Central memory CD8-positive, alpha-beta T cell (primary cell): ENCODE results near the gene LEF1.

Experiments
- ATAC-seq: fragments of 150-1000 bp; cut with Tn5 transposase; replicated peaks from 2 replicates; pipeline ENCODE4 v1.10.0; 2022; ENCODE audit warnings: mild to moderate bottlenecking, moderate FRiP score, moderate number of reproducible peaks; ENCODE audit not compliant: poor library complexity, severe bottlenecking; ENCODE audit errors: extremely low read depth
- DNase-seq, 2 donors: peaks; one replicate each; pipeline ENCODE4 v3.0.0; 2021; ENCODE audit warnings: low spot score in 2 of 2
- H3K27ac Mint-ChIP-seq: one replicate; pipeline ENCODE4 v1.8.0; 2022; ENCODE audit warnings: low read depth, mild to moderate bottlenecking, moderate library complexity, mixed read lengths
- H3K27me3 Mint-ChIP-seq: one replicate; pipeline ENCODE4 v1.8.0; 2022; ENCODE audit warnings: mixed read lengths
- H3K36me3 Mint-ChIP-seq: one replicate; pipeline ENCODE4 v1.8.0; 2022; ENCODE audit warnings: mild to moderate bottlenecking, moderate library complexity, mixed read lengths; ENCODE audit not compliant: insufficient read depth
- H3K4me1 Mint-ChIP-seq: one replicate; pipeline ENCODE4 v1.8.0; 2022; ENCODE audit warnings: mixed read lengths
- H3K4me3 Mint-ChIP-seq: one replicate; pipeline ENCODE4 v1.8.0; 2022; ENCODE audit warnings: mild to moderate bottlenecking, moderate library complexity, mixed read lengths
- H3K9me3 Mint-ChIP-seq: one replicate; pipeline ENCODE4 v1.8.0; 2022; ENCODE audit warnings: mixed read lengths

LEF1 gene

DNA sequence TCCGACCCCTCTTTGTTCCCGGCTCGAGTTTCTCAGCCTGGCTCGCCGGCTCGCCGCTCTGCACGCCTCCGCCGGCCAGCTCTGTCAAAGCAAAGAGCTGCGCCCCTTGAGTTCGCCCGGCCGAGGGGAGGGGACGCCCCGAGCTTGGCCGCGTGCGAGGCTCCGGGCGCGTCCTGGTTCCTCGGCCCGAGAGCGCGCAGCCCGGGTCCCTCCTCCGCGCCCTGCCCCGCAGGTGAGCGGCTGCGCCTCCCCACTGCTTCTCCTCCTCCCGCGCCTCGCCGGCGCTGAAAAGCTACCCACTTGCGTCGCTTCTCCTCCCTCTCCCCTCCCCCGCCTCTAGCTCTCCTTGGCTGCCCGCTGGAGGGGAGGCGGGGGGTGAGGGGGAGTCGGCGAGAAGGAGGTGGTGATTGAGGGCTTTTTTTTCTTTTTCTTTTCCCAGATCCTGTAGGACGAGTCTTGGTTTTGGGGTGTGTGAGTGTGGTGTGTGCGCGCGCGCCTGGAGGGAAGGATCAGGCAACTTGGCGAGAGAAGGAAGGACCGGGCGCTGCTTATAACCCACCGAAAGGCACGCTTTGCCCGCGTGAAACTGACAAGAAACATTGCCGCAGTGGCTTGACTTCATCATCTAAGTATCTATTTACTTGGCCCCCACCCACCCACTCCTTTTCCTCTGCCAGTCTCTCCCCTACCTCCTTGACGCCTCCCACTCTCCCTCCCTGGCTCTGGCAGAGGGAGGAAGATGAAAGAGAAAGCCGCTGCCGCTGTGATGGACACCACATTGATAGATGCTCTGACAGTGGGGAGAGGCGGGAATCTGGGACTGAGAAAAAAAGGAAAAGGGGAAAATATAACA is at the start of gene LEF1:
Gene LEF1, minus strand, starts transcription at position 262 of the 853 bp plus-strand sequence. CDS start 1,165 bp downstream, outside the sequence.
- Mint-ChIP-seq H3K36me3 (peaks cover 21% of the 10 kb centered on the region), H3K27ac (peak within 1 kb of the TSS; percentile 88), H3K27me3 (peaks cover 80% of the 10 kb centered on the region), H3K9me3 (no peaks in the 10 kb centered on the region), H3K4me3 (peak within 1 kb of the TSS; percentile 90), H3K4me1 (peaks cover 53% of the 10 kb centered on the region)
- ATAC-seq (peak; percentile 11), DNase-seq (no peak)

DNA sequence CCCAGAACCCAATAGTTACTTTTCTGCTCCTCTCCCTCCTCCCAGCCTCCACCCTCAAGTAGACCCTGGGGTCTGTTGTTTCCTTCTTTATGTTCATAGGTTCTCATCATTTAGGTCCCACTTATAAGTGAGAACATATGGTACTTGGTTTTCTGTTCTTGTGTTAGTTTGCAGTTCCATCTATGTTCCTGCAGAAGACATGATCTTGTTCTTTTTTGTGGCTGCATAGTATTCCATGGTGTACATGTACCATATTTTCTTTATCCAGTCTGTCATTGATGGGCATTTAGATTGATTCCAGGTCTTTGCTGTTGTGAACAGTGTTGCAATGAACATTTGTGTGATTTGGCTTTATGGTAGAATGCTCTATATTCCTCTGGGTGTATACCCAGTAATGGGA is 47.8 kb upstream of the LEF1 start:
- H3K36me3 Mint-ChIP-seq = no peaks in the 10 kb centered on the region
- no peak for DNase-seq
- H3K27me3 Mint-ChIP-seq = no peaks in the 10 kb centered on the region
- H3K9me3 Mint-ChIP-seq = no peaks in the 10 kb centered on the region
- no peak for ATAC-seq
- H3K4me3 Mint-ChIP-seq = no peak overlapping the region
- no peaks in the 10 kb centered on the region for H3K4me1 Mint-ChIP-seq
- H3K27ac Mint-ChIP-seq = no peak overlapping the region

GRCh38 chr4:108215055-108215454 is 46.3 kb upstream of the LEF1 start:
- Mint-ChIP-seq H3K4me3 (no peak overlapping the region), H3K36me3 (no peaks in the 10 kb centered on the region), H3K4me1 (no peaks in the 10 kb centered on the region), H3K27me3 (no peaks in the 10 kb centered on the region), H3K27ac (no peak overlapping the region), H3K9me3 (no peaks in the 10 kb centered on the region)
- DNase-seq = no peak
- ATAC-seq = no peak

DNA sequence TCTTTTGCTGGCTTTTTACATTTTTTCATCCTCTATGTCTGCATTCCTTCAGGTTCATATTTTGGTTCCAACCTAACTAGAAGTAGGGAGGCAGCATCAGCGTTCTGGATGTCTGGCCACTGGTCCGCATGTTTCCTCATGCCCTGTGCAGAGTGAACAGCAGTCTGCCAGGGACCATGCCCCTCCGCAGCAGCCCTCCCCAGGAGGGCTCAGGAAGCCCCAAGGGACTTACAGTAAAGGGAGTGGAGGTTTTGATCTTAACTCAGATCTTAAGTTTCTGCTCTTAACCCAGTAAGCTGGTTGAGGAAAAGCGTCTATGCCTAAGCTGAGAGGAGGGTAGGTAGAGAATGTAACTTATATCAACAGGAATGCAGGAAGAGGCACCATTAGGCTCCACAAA is 45.0 kb upstream of the LEF1 start:
- Mint-ChIP-seq H3K4me3 (no peak overlapping the region), H3K9me3 (no peaks in the 10 kb centered on the region), H3K4me1 (no peaks in the 10 kb centered on the region), H3K36me3 (no peaks in the 10 kb centered on the region), H3K27ac (no peak overlapping the region), H3K27me3 (no peaks in the 10 kb centered on the region)
- ATAC-seq (no peak), DNase-seq (no peak)

GRCh38 chr4:108213308-108213707 is 44.6 kb upstream of the LEF1 start:
- no peaks in the 10 kb centered on the region for H3K4me1 Mint-ChIP-seq
- H3K27me3 Mint-ChIP-seq = no peaks in the 10 kb centered on the region
- no peak for ATAC-seq
- H3K9me3 Mint-ChIP-seq = no peaks in the 10 kb centered on the region
- H3K27ac Mint-ChIP-seq = no peak overlapping the region
- no peak for DNase-seq
- no peaks in the 10 kb centered on the region for H3K36me3 Mint-ChIP-seq
- no peak overlapping the region for H3K4me3 Mint-ChIP-seq

DNA sequence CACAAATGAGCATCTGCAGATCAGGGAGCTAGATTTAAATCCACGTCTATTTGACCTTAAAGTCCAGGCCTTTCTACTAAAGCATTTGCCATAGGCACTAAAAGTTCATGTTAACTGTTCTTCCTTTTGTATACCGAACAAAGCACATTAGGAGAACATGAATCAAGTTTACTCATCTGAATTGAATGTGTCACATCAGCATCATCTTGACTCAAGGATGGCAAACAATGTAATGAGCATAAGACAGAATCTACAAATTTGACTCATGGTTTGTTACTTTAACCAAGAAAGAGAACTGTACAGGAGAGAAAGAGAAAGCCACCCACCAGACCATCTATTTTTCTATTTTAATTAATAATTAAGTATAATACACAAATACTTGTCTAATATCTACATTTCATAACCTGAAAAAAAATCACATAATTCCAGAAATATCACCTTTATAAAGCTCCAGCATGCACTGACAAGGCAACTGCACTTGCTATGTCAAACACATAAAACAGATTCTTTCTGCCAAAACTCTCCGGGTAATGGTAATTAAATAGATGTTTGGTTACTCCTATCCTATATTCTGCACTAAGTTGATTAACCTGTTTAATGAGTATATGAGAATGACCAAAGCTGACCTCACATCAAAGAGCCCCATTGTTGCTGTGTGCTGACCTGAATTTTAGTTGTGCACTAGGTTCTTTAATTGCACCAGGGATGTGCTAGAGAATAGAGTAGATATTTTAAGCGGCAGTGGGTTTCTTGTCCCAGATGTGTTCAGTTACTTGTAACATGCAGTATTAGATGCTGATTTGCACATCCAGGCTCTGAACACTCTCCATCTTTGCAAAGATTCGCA is 42.5 kb upstream of the LEF1 start:
- H3K27ac Mint-ChIP-seq = no peak overlapping the region
- no peak overlapping the region for H3K4me3 Mint-ChIP-seq
- H3K36me3 Mint-ChIP-seq = no peaks in the 10 kb centered on the region
- H3K9me3 Mint-ChIP-seq = no peaks in the 10 kb centered on the region
- no peaks in the 10 kb centered on the region for H3K27me3 Mint-ChIP-seq
- no peak for DNase-seq
- ATAC-seq = no peak
- no peaks in the 10 kb centered on the region for H3K4me1 Mint-ChIP-seq

- no peaks in the 10 kb centered on the region for H3K9me3 Mint-ChIP-seq
- no peak overlapping the region for H3K27ac Mint-ChIP-seq
- no peaks in the 10 kb centered on the region for H3K4me1 Mint-ChIP-seq
- no peak overlapping the region for H3K4me3 Mint-ChIP-seq
- no peak for ATAC-seq
- DNase-seq = no peak
- H3K27me3 Mint-ChIP-seq = no peaks in the 10 kb centered on the region
- no peaks in the 10 kb centered on the region for H3K36me3 Mint-ChIP-seq
Observed at GRCh38 chr4:108209489-108209888, 40.8 kb upstream of the LEF1 start.

- Mint-ChIP-seq H3K27ac (no peak overlapping the region), H3K36me3 (no peaks in the 10 kb centered on the region), H3K4me3 (no peak overlapping the region), H3K27me3 (peaks cover 20% of the 10 kb centered on the region), H3K4me1 (no peaks in the 10 kb centered on the region), H3K9me3 (no peaks in the 10 kb centered on the region)
- DNase-seq (no peak), ATAC-seq (no peak)
Observed at GRCh38 chr4:108205859-108206258, 37.1 kb upstream of the LEF1 start.

DNA sequence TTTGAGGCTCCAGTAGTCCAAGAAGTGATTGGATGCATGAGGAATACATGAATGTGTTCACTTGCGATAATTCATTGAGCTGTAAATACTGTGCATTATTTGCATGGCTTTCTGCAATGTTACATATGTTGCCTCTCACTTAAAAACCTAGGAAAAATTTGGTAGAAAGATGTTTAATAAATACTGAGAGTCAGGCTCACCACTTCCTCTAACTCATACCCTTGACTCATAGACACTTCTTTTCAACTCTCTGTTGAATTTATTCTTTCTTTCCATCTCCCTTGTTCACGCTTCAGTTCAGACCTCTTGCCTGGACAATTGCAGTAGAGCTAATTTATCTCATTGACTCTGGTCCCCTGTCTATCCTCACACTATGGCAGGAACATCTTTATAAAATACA is 35.8 kb upstream of the LEF1 start:
- Mint-ChIP-seq H3K4me1 (no peaks in the 10 kb centered on the region), H3K4me3 (no peak overlapping the region), H3K9me3 (no peaks in the 10 kb centered on the region), H3K27me3 (peaks cover 22% of the 10 kb centered on the region), H3K36me3 (no peaks in the 10 kb centered on the region), H3K27ac (no peak overlapping the region)
- DNase-seq (no peak), ATAC-seq (no peak)

DNA sequence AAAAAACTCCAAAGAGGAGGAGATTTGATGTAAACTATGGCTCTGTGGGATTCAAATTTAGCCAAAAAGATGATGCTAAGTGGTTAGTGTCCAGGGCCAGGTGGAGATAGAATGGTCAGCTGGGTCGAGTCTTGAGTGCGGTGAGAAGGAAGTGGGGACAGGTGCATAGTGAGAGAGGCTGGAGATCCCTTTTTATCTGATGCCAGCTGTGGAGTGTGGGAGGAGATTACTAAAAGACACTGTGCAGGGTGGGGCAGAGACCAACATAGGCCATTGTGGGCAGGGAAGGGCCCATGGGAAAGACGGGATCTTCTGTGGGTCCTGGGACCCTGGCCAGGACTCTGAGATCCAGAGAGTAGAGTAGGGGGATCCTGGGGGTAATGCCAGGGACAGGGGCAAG is 34.6 kb upstream of the LEF1 start:
- Mint-ChIP-seq H3K27ac (peak overlapping the region; percentile 24), H3K27me3 (peaks cover 33% of the 10 kb centered on the region), H3K4me3 (no peak overlapping the region), H3K9me3 (no peaks in the 10 kb centered on the region), H3K4me1 (no peaks in the 10 kb centered on the region), H3K36me3 (no peaks in the 10 kb centered on the region)
- DNase-seq (no peak), ATAC-seq (no peak)

- no peaks in the 10 kb centered on the region for H3K9me3 Mint-ChIP-seq
- DNase-seq (no peak), ATAC-seq (no peak)
- no peaks in the 10 kb centered on the region for H3K4me1 Mint-ChIP-seq
- H3K27me3 Mint-ChIP-seq = peaks cover 33% of the 10 kb centered on the region
- H3K27ac Mint-ChIP-seq = no peak overlapping the region
- no peak overlapping the region for H3K4me3 Mint-ChIP-seq
- no peaks in the 10 kb centered on the region for H3K36me3 Mint-ChIP-seq
Observed at GRCh38 chr4:108201774-108202173, 33.0 kb upstream of the LEF1 start.

- no peaks in the 10 kb centered on the region for H3K4me1 Mint-ChIP-seq
- no peak for ATAC-seq
- no peaks in the 10 kb centered on the region for H3K36me3 Mint-ChIP-seq
- DNase-seq = no peak
- peaks cover 33% of the 10 kb centered on the region for H3K27me3 Mint-ChIP-seq
- H3K4me3 Mint-ChIP-seq = no peak overlapping the region
- no peak overlapping the region for H3K27ac Mint-ChIP-seq
- no peaks in the 10 kb centered on the region for H3K9me3 Mint-ChIP-seq
Observed at GRCh38 chr4:108199881-108200280, 31.1 kb upstream of the LEF1 start.
